NT2/D1 (cell line): Measurements from ENCODE around the gene TMEM244.

Experiments
- SUZ12 ChIP-seq: IDR thresholded peaks from 2 replicates; pipeline ENCODE4 v1.6.1; 2011; ENCODE audit not compliant: insufficient read length, insufficient read depth; ENCODE audit errors: extremely low read depth
- YY1 ChIP-seq: IDR thresholded peaks from 2 replicates; pipeline ENCODE4 v1.6.1; 2011; ENCODE audit not compliant: insufficient read length, insufficient read depth
- ZNF274 ChIP-seq: IDR thresholded peaks from 2 replicates; pipeline ENCODE4 v1.6.1; 2011; ENCODE audit warnings: mild to moderate bottlenecking, low read depth, low read length

DNA sequence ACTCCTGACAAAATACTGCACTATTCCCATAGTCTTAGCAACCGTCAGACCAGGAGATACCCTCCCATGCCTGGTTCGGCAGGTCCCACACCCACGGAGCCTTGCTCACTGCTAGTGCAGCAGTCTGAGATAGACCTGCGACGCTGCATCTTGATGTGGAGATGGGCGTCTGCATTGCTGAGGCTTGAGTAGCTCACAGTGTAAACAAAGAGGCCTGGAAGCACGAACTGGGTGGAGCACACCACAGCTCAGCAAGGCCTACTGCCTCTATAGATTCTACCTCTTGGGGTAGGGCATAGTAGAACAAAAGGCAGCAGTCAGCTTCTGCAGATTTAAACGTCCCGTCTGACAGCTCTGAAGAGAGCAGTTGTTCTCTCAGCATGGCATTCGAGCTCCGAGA is 25.4 kb downstream of the TMEM244 start:
- TF ChIP-seq ZNF274 (no peak), YY1 (no peak), SUZ12 (no peak)
